HG03521 (cell line): ENCODE results near the gene SDCCAG8.
"Not testable (repeated sequence)": the region's sequence is repeated elsewhere in the genome, so short reads cannot be mapped to it uniquely, and the experiment has no call there.

ENCODE experiments used
- ATAC-seq: cut with Tn5 transposase; IDR thresholded peaks from one replicate; pipeline ENCODE4 v1.9.1; 2021; ENCODE audit warnings: mild to moderate bottlenecking, moderate library complexity; ENCODE audit not compliant: unreplicated experiment

SDCCAG8 gene

GRCh38 chr1:243255791-243256512, at the start of gene SDCCAG8:
SDCCAG8 (plus strand) TSS chr1:243256041; CDS start chr1:243256174, 133 bp downstream.
- peak; percentile 64 for ATAC-seq

DNA sequence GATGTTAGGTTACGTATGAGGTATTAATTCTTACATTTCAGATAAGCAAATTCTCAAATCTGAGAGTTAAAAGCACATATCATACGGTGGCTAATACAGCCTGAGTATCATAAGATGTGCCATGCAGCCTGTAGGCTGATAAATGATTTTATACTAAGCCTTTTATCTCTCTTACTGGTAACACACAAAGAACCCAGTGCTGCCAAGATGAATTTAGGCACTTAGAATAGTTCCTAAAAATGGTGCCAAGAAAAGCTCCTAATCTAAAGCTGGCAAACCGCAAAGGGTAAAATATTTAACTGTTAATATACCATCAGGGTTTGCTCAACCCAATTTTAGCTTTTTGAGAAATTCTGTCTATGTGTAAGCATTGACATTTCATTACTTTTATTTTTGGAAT, 43.9 kb upstream of the SDCCAG8 start:
- ATAC-seq: not testable (repeated sequence)

DNA sequence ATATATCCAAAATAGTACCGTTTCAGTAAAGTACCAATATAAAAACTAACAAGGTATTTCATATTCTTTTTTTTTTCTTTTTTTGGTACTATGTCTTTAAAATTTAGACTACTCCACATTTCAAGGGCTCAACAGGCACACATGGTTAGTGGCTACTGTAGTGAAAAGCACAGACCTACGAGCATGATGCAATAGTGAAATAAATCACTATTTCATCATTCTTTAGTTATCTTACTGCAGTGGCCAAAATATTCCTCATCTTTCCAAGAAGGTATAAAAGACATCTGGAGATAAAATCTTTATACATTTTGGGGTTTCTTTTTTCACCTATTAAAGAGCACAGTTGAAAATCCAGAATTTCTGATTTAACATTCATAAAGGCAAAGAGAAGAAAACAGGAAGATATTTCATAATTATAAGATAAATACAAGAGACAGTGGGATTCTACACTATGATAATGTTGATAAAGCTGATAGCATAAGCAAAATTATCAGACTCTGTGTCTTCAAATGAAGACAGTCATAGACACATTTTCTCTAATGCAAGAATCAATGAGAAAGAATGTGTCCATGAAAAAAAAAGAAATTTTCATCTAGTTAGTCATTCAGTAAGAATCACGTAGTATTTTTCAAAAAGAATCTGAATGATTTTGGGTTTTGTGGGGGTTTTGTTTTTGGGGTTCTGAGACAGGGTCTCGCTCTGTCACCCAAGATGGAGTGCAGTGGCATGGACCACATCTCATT, 42.6 kb upstream of the SDCCAG8 start:
- no peak for ATAC-seq

DNA sequence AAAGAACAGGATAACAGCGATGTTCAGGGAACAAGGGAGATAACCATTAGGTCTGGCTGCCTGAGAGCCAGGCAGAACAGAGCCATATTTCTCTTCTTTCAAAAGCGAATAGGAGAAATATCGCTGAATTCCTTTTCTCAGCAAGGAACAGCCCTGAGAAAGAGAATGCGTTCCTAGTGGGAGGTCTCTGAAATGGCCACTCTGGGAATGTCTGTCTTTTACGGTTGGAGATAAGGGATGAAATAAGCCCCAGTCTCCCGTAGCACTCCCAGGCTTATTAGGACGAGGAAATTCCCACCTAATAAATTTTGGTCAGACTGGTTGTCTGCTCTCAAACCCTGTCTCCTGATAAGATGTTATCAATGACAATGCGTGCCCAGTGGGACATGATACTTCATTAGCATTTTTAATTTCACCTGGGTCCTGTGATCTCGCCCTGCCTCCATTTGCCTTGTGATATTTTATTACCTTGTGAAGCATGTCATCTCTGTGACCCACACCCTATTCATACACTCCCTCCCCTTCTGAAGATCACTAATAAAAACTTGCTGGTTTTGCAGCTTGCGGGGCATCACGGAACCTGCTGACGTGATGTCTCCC, 40.5 kb upstream of the SDCCAG8 start:
- ATAC-seq: not testable (repeated sequence)

DNA sequence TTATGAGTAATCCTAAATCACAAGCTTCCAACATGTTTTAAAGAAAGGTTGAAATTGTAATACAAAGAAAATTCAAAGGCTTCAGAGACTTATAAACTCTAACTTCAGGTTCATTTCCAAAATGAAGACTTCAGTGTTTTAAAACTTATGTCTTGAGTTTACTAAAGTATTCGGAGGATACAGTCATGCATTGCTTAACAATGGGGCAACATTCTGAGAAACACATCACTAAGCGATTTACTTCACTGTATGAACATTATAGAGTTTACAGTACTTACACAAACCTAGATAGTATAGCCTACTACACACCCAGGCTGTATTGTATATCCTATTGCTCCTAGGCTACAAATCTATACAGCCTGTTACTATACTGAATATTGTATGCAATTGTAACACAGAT, 39.1 kb upstream of the SDCCAG8 start:
- no peak for ATAC-seq

GRCh38 chr1:243217349-243217748, 38.5 kb upstream of the SDCCAG8 start:
- ATAC-seq: no peak

DNA sequence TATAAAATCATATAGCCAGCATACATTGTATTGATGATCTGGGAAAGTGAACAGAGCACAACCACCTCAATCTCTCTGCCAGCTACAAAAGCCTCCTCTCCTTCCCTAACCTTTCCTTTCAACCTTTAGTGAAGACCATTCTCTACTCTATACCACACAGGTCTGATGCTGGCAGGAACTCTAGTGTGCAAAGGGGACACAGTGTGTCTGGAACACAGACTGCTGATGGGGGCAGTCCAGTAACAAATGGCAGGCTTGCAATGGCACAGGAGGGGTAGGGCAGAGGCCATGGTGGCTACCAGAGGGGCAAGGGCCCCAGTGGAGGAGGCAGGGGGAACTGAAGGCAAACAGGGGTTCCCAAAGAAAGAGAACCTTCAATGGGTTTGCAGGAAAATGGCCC, 37.8 kb upstream of the SDCCAG8 start:
- no peak for ATAC-seq

DNA sequence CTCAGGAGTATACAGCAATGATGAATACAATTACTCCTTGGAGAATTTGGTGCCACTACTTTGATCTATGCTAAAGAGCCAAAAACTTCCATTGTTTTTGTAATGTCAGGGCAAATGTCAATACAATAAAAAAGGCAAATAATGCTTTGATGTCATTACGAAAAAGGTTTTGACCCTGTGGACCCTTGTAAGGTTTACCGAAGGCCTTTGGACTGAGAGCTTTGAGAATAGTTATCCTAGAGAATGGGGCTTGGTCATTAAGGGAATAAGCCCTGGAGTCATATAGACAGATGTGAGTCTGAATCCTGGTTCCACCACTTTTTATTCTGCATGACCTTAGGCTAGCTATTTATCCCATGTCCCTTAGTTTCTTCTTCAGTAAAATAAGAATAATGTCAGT, 28.2 kb upstream of the SDCCAG8 start:
- no peak for ATAC-seq

DNA sequence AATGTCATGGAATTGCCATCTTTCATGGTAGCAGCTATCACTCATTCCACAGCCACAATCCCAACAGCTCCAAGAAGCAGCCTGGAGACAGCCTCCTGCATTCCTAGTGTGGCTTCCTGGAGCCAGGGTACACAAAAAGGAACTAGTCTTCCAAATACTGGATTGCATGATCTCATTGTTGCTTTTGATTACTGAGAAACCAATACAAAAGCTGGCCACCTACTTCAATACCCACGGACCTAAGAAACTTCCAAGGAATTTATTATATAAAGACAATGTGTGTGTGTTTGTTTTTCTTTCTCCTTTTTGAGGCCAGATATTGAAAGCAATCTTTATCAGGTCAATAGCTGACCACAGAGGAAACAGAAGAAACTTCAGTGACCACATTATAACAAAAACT, 26.3 kb upstream of the SDCCAG8 start:
- no peak for ATAC-seq

GRCh38 chr1:243230914-243231313, 24.9 kb upstream of the SDCCAG8 start:
- ATAC-seq: no peak

GRCh38 chr1:243233908-243234307, 21.9 kb upstream of the SDCCAG8 start:
- no peak for ATAC-seq

- ATAC-seq: no peak
Measured at GRCh38 chr1:243234978-243235647, 20.7 kb upstream of the SDCCAG8 start.

DNA sequence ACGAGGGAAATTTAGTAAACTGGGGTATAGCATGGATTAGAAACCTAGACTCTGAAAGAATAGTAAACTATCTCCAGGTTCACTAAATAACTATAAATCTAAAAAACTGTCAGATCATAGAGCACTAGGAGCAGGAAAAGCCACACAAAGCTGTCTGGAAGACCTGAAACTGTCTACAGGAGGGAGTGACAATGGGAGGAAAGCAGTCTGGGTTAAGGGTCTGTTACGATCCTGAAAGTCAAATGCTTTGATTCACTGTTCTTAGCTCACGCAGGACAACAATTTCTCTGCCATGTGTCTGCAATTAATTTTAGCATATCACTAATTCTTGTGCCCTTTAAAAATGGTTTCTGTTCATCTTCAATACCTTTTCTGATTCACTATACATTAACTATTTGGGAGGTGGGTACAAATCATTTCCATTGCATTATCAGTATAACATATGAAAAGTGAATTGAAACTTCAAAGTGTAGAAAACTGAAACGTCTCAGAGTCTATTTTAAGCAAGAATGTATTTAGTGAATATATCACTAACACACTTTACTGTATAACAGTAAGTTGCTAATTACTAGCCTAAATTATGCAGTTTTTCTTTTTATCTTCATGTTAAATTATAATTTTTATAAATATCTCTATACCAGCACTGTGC, 19.1 kb upstream of the SDCCAG8 start:
- peak; percentile 67 for ATAC-seq

GRCh38 chr1:243244432-243244841, 11.4 kb upstream of the SDCCAG8 start:
- ATAC-seq: no peak

- no peak for ATAC-seq
Measured at GRCh38 chr1:243246916-243247315, 8.9 kb upstream of the SDCCAG8 start.

DNA sequence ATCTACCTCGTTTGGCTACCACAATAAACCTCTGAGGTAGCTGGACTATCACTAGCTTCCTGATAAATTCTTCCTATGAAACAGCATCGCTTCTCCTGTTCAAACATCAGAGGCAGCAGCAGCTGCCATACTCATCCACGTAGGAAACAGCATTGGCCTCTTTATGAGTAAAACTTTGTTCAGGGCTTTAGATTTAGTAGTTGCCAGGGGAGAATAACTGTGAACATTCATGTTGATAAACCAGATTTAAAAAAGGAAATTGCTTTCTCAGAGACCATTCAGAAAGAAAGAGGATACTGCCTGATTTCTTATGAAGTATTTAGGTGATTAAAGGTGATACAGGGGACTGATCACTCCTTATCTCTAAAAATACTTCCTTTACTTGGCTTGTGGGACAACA, 7.9 kb upstream of the SDCCAG8 start:
- ATAC-seq: no peak

- ATAC-seq: no peak
Measured at GRCh38 chr1:243249214-243249613, 6.6 kb upstream of the SDCCAG8 start.

DNA sequence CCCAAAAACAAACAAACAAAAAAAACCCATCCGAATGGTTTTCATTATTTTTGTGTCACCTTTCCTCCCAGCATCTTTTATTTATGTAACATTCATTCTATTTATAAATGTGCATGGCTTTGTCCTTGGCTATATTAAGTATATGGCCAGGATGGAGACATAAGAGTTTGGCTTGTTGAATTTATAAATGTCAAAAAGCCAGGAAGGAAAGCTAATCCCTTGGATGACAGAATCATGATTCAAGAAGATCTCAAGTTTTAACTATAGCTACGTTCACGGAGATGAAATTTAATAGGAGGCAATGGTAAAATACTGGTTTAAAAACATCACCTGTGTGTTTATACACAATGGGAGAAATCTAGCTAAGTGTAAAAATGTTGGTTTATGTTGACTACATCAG, 5.7 kb upstream of the SDCCAG8 start:
- no peak for ATAC-seq

DNA sequence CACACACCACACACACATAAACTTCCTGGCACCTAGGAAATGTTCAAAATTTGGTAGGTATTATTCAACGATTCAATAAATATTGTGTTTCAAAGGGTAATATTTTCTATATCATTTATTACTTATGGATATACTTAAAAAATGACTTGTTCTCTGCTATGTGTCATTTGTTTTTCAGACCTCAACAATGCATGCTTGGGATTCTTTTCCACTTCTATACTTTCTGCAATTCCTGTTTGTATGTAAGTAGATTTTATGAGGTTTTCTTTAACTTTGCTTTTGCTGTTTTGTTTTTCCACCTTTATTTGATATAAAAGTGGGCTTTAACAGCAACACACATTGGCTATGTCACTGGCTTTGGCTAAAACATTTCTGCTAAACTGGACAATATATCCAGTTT, 4.3 kb upstream of the SDCCAG8 start:
- ATAC-seq: no peak

DNA sequence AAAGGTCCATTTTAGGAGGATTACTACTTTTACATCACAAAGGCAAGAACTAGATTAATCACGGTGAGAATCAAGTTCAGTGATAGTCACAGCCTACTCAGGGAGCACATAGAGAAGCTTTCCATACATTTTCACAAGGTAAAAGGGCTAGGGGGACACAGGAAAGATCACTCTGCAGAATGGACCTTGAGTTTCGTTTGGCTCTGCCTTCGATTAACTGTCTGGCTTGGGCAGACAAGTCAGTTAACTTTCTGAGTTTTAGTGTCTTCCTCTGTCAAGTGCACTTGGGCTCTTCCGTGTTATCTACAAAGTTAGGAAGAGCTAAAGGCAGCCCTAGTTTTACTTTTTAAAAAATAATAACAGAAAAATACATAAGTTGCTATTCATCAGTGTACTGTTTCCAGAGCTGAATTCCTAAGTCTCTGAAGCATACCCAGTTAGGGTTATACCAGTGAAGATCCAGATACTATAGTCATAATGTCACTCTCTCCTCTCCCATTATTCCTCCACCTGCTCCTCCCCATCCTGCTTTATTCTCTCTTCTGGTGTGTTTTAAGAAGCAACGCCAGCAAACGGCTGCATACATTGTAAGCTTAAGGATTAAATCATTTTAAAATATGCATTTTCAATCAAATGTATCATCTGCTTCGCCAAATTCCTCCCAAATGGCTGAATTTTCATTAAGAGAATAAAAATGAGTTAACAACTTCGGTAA, 2.5 kb upstream of the SDCCAG8 start:
- ATAC-seq: no peak

- no peak for ATAC-seq
Measured at GRCh38 chr1:243253926-243254232, 2.0 kb upstream of the SDCCAG8 start.
